ENCODE data around the gene SRCAP. TPM values are rescaled to one million over a fixed set of nuclear protein-coding genes. Genes with fewer than 3 reads are reported as not detected.

SRCAP gene
- total and polyA plus RNA-seq, 2 of the 8 experiments (the other 6 are each of a cell fraction or from before 2014, with no cell fraction given) = 5.5 to 54.3 TPM

DNA sequence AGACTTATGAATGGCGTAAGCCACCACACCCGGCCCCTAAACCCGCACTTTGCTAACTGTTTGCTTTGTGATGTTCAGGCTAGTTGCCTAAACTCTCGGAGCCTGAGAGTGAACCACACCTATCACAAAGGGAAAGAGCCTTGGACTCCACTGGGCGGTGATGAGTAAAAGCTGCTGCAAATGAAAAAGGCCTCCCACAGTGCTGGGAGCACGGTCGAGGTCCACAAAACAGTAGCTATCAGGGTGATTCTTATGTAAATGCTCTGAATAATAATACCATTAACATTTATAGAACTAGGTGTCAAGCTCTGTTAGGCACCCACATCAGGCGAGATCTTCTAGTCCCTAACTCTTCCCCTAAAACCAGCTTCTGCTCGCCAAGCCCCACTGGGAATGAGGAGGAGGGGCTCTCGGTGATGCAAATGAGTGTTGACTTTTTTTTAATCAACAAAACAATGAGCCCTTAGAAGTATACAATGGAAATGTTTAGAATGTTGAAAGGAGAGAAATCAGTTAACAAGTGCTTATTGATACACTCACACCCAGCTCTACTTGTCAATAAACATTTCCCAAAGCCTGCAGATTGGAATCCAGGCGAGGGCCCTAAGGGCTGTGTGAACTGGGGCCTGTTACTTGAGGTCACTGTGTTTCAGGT is 20.9 kb upstream of the SRCAP start (continued):
- TF ChIP-seq SP4 (IDR thresholded peaks at IDR 0.05; ENCODE audit: low read length) (peak; percentile 74; the same call in 1 of the 2 replicates), SUZ12 (IDR thresholded peaks at IDR 0.05; ENCODE audit: low read length) (no peak), SIX5 (IDR thresholded peaks at IDR 0.05; ENCODE audit: low read depth, low read length) (no peak), CHD2 (IDR thresholded peaks at IDR 0.05; ENCODE audit: low read length) (no peak), SAP30 (IDR thresholded peaks at IDR 0.05; ENCODE audit: insufficient read depth, insufficient replicate concordance, low read length) (no peak), CBX8 (IDR thresholded peaks at IDR 0.05; ENCODE audit: borderline replicate concordance, low read depth, low read length) (no peak), POLR2A (IDR thresholded peaks at IDR 0.05; ENCODE audit: control extremely low read depth in 1 of 2, low read depth in 2 of 2, low read length in 2 of 2) (no peak), BACH1 (IDR thresholded peaks at IDR 0.05; ENCODE audit: low read length) (peak; percentile 22; the same call in 1 of the 2 replicates), TAF7 (optimal IDR thresholded peaks at IDR 0.05; ENCODE audit: borderline replicate concordance, low read depth, low read length) (no peak), POLR2AphosphoS5 (IDR thresholded peaks at IDR 0.05; ENCODE audit: low read depth, low read length) (peak; percentile 97), TAF1 (IDR thresholded peaks at IDR 0.05; ENCODE audit: low read depth, low read length) (no peak), GABPA (IDR thresholded peaks at IDR 0.05; ENCODE audit: borderline replicate concordance, insufficient read depth, low read length) (no peak), TCF12 (IDR thresholded peaks at IDR 0.05; ENCODE audit: low read depth, low read length) (peak; percentile 98), ASH2L (IDR thresholded peaks at IDR 0.05; ENCODE audit: low read length) (no peak), NANOG (IDR thresholded peaks at IDR 0.05; ENCODE audit: insufficient read depth, low read depth, low read length, poor library complexity, severe bottlenecking) (peak; percentile 90), NRF1 (IDR thresholded peaks at IDR 0.05; ENCODE audit: low read depth, low read length) (no peak), RNF2 (IDR thresholded peaks at IDR 0.05; ENCODE audit: borderline replicate concordance, low read depth, low read length, missing control alignments, poor library complexity, severe bottlenecking) (no peak), SP1 (IDR thresholded peaks at IDR 0.05; ENCODE audit: low read depth, low read length) (peak; percentile 86), SIRT6 (IDR thresholded peaks at IDR 0.05; ENCODE audit: low read length) (no peak), RFX5 (IDR thresholded peaks at IDR 0.05; ENCODE audit: borderline replicate concordance, low read depth, low read length) (no peak), KDM4A (IDR thresholded peaks at IDR 0.05; ENCODE audit: low read depth, low read length, severe bottlenecking) (no peak), YY1 (IDR thresholded peaks at IDR 0.05; ENCODE audit: low read depth, low read length) (peak; percentile 19; the same call in 1 of the 2 replicates), KDM5A (IDR thresholded peaks at IDR 0.05; ENCODE audit: low read length) (no peak), EZH2 (IDR thresholded peaks at IDR 0.05; ENCODE audit: low read depth, low read length, severe bottlenecking) (no peak), SIN3A (conservative IDR thresholded peaks at IDR 0.05 in 1 of 2, IDR thresholded peaks at IDR 0.05 in 1 of 2; ENCODE audit: low read depth in 1 of 2, low read length in 2 of 2) (0 out of 4 replicates have a peak, but pooled peaks of 1 of the 2 experiments have one; percentile 64)
- TF ChIP-seq, protein P1, sequence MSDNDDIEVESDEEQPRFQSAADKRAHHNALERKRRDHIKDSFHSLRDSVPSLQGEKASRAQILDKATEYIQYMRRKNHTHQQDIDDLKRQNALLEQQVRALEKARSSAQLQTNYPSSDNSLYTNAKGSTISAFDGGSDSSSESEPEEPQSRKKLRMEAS (IDR thresholded peaks at IDR 0.05) = no peak

Data from H1 (cell line).